Activated CD4-positive, CD25-positive, alpha-beta regulatory T cell (primary cell): Measurements from ENCODE around the gene RNF20.

Experiments
- DNase-seq, 4 experiments: peaks; one replicate each; lab custom pipeline; 2025; lab: John Stamatoyannopoulos, UW

Gene RNF20

DNA sequence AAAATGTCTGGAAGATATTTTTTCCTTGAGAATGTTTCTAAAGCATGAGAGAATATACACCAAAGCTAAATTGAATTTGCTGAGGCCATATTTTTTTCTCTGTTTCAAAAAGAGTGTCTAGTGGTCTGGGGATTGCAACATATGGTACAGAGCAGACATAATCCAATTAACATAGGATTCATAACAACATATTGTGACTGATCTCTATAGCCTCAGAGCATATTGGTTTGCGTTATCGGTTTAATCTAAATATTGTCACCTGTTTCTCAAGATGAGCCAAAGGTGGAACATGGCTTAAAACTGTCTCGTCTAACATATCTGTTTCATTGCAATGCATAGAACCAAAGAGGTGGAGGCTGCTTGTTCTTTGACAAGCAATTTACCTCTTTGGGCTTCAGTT lies 57.2 kb downstream of the RNF20 start:
- no peak for DNase-seq

DNA sequence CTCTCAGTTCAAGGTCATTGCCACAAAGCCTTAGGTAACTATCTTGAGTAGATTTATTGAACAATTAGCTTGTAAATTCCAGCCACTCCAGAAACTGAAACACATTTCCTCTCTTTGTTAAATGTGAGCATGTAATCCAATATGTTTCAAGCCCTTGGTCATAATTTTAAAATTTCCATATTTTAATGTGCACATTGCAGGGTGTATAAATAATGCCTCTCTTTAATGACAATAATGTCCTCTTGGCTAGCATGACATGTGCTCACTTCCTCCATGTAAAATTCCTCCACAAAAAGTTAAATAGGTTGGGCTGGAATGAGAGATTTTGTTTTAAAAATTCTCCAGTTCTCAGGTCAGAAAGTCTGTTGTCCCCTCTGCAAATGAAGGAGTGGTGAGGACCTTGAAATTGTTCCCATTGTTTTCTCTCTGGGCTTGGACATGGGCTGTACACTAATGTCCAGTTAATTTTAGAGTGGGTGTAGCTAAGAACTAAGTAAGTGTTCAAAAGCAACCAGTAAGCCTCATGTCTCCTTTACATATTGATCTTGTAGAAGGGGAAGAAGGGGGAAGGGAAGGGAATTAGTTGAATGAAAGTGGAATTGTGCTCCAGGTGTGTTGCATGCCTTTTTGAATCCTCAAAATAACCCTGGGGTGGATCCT lies 58.3 kb downstream of the RNF20 start:
- no peak for DNase-seq

- DNase-seq: no peak
Measured at GRCh38 chr9:101592788-101593187, 59.1 kb downstream of the RNF20 start.

- no peak for DNase-seq
Measured at GRCh38 chr9:101593345-101593744, 59.7 kb downstream of the RNF20 start.

DNA sequence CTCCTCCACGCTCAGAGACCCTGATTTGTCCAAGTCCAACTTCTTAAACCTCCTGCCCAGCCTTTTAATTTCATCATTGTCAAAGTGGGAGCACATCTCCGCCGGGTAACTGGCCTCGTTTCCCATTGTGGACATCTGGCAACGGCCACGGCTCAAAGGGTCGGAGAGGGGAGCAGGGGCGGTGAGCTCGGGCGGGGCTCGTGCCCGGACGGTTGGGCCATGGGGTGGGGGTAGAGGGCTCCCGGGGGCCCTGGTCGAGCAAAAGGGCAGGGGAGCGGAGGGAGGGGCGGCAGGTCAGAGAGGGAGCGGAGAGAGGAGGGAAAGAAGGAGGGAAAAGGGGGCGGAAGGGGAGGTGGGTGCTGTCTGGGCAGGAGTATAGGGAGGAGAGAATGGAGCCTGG lies 61.1 kb downstream of the RNF20 start, which contains the start of gene PPP3R2:
PPP3R2 (minus strand) TSS at position 174 of the 400 bp plus-strand sequence; CDS start at position 126, 48 bp downstream.
- DNase-seq: no peak

- DNase-seq: no peak
Measured at GRCh38 chr9:101601904-101602765, 68.5 kb downstream of the RNF20 start.

DNA sequence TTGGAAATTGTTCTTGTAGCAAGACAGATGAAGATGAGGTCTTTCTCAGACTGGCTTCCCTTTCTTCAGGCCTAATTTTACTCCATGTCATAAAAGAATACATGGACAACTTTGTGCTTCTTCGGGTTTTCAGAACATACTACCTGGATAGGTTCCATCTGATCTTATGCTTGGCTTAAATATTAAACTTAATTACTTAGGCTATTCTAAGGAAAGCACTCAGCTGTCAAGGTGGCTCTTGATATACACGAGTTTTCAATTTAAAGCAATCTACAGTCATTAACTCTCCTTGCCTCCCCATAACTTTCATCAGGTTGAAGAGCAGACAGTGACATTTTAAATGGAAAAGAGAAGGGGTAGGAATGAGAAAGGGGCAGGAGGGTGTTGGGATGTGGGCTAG lies 70.6 kb downstream of the RNF20 start:
- DNase-seq: no peak

DNA sequence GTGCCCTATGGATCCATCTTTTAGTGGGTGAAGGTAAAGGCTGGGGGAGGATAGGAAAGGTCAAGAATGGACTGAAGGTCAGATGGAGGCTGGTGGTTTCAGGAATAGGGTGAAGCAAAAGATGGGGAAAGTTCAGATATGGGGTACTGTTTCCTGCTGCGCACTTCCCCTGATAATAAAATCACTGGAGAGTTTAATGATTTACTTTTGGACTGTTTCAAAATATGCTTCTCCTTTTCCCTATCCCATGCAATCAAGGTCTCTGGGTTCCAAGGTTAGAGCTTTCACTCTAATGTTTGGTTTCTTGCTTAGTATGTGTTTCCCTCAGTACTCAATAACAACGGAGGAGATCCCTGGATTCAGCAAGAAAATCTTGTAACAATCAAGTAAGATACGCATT lies 71.9 kb downstream of the RNF20 start:
- DNase-seq: no peak
